ENCODE results near the gene RALGAPA2.
A peak's percentile ranks its signal among the peaks of the same experiment; 100 is the strongest.

RALGAPA2 gene

DNA sequence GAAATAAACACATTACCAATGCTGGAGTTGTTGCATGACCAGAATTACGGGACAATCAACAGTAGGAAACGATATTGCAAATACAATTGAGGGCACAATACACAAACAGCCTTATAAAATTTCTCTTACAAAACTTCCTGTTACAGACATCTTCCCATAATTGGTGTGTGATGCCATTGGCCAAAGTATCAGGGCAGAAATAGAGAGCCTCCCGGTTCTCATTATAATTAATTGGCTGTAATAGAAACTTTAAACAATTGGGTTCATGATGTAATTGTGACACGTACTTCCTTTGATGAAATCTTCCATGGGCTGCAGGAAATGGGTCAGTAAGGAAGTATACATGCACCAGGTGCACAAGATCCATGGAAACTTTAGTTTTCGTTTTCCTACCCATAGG lies 40.3 kb upstream of the RALGAPA2 start:
- H3K4me3 ChIP-seq (ENCODE audit: low read depth, low read length) = no peak overlapping the region
- DNase-seq (ENCODE audit: low read depth, low spot score) = no peak
- in situ Hi-C loops (cut with HindIII; ENCODE audit: low sequenced_read_pairs) = no loop called here
- TF ChIP-seq, protein P1, sequence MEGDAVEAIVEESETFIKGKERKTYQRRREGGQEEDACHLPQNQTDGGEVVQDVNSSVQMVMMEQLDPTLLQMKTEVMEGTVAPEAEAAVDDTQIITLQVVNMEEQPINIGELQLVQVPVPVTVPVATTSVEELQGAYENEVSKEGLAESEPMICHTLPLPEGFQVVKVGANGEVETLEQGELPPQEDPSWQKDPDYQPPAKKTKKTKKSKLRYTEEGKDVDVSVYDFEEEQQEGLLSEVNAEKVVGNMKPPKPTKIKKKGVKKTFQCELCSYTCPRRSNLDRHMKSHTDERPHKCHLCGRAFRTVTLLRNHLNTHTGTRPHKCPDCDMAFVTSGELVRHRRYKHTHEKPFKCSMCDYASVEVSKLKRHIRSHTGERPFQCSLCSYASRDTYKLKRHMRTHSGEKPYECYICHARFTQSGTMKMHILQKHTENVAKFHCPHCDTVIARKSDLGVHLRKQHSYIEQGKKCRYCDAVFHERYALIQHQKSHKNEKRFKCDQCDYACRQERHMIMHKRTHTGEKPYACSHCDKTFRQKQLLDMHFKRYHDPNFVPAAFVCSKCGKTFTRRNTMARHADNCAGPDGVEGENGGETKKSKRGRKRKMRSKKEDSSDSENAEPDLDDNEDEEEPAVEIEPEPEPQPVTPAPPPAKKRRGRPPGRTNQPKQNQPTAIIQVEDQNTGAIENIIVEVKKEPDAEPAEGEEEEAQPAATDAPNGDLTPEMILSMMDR (IDR thresholded peaks at IDR 0.05; ENCODE audit: low read depth, low read length) = no peak

DNA sequence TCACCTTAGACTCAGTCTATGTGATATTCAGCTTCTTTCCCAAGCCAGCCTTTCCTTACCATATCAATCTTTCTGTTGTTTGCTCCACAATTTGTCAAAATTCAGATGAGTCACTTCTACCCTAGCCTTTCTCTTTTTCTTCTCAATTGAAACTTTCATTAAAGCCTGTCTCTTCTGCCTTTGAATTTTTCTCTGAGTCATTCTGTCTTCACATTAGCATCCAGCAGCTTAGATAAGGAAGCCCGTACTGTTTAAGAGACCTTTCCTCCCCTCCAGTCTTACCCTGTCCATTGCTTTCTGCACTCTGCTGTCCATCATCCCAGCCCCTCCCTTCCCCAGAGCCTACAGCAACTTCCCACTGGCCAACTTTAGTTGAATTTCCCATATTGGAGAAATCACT lies 34.9 kb upstream of the RALGAPA2 start:
- no peak for DNase-seq (ENCODE audit: low read depth, low spot score)
- TF ChIP-seq, protein P1 (IDR thresholded peaks at IDR 0.05; ENCODE audit: low read depth, low read length) = no peak
- in situ Hi-C loops (cut with HindIII; ENCODE audit: low sequenced_read_pairs) = no loop called here
- H3K4me3 ChIP-seq (ENCODE audit: low read depth, low read length) = no peak overlapping the region

DNA sequence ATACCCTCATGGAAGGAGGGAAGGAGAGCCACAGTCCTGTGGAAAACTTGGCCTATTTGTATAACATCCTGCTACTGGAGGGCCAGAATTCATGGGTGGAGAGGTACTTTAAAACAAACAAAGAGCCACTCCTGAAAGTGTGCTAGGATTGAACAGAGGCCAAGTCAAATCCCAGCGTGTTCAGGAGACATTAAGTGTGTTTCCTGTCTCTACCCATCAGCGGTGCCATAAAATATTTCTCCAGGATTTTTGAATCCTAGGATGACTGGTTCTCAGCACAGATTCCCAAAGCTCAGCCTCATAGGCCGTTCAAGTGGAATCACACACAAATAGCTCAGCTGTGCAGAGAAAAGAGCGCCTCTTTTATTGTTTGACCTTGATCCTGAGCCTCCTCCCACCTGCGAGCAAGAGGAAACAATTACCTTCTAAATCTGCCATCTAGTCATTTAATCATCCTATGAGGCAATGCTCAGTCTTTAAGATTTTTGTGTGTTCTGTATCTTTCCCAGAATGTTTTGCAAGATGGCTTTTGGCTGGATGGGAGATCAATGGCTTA lies 31.8 kb upstream of the RALGAPA2 start:
- TF ChIP-seq, protein P1 (IDR thresholded peaks at IDR 0.05; ENCODE audit: low read depth, low read length) = no peak
- no peak overlapping the region for H3K4me3 ChIP-seq (ENCODE audit: low read depth, low read length)
- no peak for DNase-seq (ENCODE audit: low read depth, low spot score)
- in situ Hi-C loops (cut with HindIII; ENCODE audit: low sequenced_read_pairs) = no loop called here

DNA sequence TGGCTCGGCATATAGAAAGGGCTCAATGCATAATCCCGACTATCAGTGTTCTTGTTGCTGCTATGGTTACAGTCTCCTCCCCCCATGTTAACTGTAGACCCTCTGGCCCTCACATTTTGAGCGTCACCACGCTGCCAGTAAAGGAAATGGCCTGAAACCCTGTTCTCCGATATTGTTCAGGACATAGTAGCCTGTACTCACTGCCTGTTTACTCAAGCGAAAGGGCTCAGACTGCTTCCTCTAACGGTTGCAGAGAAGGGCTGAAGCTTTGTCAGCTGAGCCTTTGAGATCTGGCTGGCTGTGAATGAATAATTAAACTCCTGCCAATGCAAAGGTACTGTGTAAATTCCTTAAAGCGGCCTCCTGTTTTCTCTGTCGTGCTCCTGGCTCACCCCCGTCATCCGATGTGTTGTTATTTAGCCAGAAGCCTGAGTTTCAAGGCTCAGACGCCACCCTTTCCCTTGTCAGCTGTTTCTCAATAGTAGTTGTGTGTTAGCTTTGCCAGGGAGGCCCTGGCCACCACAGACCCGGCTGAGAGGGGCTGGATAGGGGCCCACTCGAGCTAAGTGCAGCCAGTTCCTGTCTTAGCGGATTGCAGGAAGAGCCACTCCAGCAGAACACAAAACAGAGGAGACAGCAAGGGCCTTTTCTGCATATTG lies 31.2 kb upstream of the RALGAPA2 start:
- H3K4me3 ChIP-seq (ENCODE audit: low read depth, low read length) = no peak overlapping the region
- TF ChIP-seq, protein P1 (IDR thresholded peaks at IDR 0.05; ENCODE audit: low read depth, low read length) = no peak
- in situ Hi-C loops (cut with HindIII; ENCODE audit: low sequenced_read_pairs) = no loop called here
- peak; percentile 14 for DNase-seq (ENCODE audit: low read depth, low spot score)

DNA sequence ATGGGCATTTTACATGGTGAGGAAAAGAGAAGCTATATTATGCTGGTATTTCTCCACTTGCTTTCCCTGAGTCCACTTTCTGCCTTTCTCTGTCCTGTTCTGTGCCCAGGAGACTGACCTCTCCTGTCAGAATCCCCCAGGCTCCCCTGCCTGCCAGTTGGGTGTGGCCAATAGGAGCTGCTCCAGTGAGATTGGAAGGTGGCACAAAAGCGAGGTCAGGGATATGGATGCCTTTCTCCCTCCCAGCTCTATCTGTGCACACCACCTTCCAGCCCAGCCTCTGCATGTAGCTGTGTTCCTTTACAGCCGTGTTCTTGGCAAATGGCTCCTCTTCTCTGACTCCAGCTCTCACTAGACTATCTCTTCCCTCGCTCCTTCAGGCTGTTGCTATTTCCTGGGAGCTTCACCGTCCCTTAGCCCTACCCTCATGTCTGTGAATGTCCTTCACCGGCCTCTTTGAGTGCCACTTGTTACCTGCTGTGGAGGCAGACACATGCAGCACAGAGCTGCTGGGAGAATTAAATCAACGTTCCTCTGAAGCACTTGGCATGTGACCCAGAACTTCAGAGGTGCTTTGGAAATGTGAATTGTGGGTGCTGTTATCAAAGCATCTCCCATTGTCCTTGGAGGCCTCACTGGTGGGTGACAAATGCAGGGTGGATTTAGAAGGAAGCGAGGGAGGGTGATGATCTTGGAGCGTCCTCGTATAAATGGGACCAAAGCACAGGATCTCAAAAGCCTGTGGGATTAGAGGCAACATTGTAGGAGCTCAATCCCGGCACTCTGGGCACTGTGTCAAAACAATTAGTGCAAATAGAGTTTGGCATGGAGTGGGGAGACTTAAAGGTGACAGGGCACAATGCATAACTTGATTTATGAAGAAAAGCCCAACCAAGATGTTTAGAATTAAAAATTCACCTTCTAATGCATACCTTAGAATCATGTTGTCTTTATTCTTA lies 28.9 kb upstream of the RALGAPA2 start:
- in situ Hi-C loops (cut with HindIII; ENCODE audit: low sequenced_read_pairs) = no loop called here
- no peak overlapping the region for H3K4me3 ChIP-seq (ENCODE audit: low read depth, low read length)
- no peak for DNase-seq (ENCODE audit: low read depth, low spot score)
- TF ChIP-seq, protein P1 (IDR thresholded peaks at IDR 0.05; ENCODE audit: low read depth, low read length) = no peak

DNA sequence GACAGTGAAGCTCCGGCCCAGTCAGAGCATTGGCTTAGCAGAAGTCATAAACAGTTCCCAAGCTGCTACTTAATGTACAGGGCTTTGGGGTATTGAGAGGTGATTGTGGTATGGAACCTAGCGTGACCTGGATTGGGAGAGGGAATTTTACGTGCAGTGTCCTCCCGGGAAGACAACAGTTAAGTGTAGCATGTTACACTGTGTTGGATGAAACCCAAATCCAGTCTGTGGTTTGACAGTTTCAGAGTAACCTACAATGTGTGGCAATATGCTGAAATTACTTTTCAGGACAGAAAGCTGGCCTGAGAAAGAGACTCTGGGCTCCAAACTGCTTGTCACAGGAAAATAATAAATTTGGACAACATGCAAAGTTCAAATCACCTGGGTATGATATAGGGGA lies 28.1 kb upstream of the RALGAPA2 start:
- no peak for DNase-seq (ENCODE audit: low read depth, low spot score)
- in situ Hi-C loops (cut with HindIII; ENCODE audit: low sequenced_read_pairs) = no loop called here
- TF ChIP-seq, protein P1 (IDR thresholded peaks at IDR 0.05; ENCODE audit: low read depth, low read length) = no peak
- H3K4me3 ChIP-seq (ENCODE audit: low read depth, low read length) = no peak overlapping the region

All from astrocyte of the spinal cord (primary cell).